HepG2 (cell line): Measurements from ENCODE around the gene C3orf18. TPM values are rescaled to one million over a fixed set of nuclear protein-coding genes. Genes with fewer than 3 reads are reported as not detected.

ENCODE experiments used
- ARNT ChIP-seq: fragments of 450-650 bp; IDR thresholded peaks from 2 replicates; pipeline ENCODE4 v1.6.1; 2017
- ATM ChIP-seq: fragments of 450-650 bp; IDR thresholded peaks from 2 replicates; pipeline ENCODE4 v1.7.1; 2017; ENCODE audit warnings: mild to moderate bottlenecking, borderline replicate concordance
- CTCF ChIP-seq: sonication (generic); formaldehyde crosslinking; IDR thresholded peaks from 2 replicates; pipeline ENCODE4 v1.5.0; 2020; ENCODE audit warnings: mild to moderate bottlenecking, missing genetic modification reagents, moderate library complexity
- FIP1L1 ChIP-seq: fragments of 200-400 bp; formaldehyde crosslinking; IDR thresholded peaks from 2 replicates; pipeline ENCODE4 v1.6.1; 2018; ENCODE audit warnings: low read depth, mild to moderate bottlenecking, low read length, moderate library complexity, borderline replicate concordance; ENCODE audit not compliant: insufficient read depth
- HDAC1 ChIP-seq: sonication (generic); formaldehyde crosslinking; IDR thresholded peaks from 2 replicates; pipeline ENCODE4 v1.5.1; 2020; ENCODE audit warnings: mild to moderate bottlenecking, missing genetic modification reagents
- MAX ChIP-seq: IDR thresholded peaks from 2 replicates; pipeline ENCODE4 v1.6.1; 2012; ENCODE audit warnings: inconsistent platforms
- POGZ ChIP-seq: sonication (generic); formaldehyde crosslinking; IDR thresholded peaks from 2 replicates; pipeline ENCODE4 v1.4.0; 2020; ENCODE audit warnings: mild to moderate bottlenecking, missing genetic modification reagents
- SAP130 ChIP-seq: IDR thresholded peaks from 2 replicates; pipeline ENCODE4 v1.6.1; 2016; ENCODE audit warnings: low read depth
- SNRNP70 ChIP-seq: fragments of 200-400 bp; formaldehyde crosslinking; IDR thresholded peaks from 2 replicates; pipeline ENCODE4 v1.6.1; 2017; ENCODE audit warnings: mild to moderate bottlenecking, low read depth, low read length, moderate library complexity
- SOX13 ChIP-seq, 3 experiments: fragments of 450-650 bp in 1 of 3; sonication (generic) in 1 of 3; formaldehyde crosslinking in 1 of 3; IDR thresholded peaks in 2 of 3; conservative IDR thresholded peaks in 1 of 3; 2 replicates each; pipeline versions ENCODE4 v1.5.0 to v1.6.1; 2016 to 2020; ENCODE audit warnings: antibody characterized with exemption in 1 of 3, mild to moderate bottlenecking in 1 of 3, missing compliant biosample characterization in 1 of 3, missing genetic modification reagents in 1 of 3, moderate library complexity in 1 of 3
- SOX5 ChIP-seq: IDR thresholded peaks from 2 replicates; pipeline ENCODE4 v1.6.1; 2016; ENCODE audit warnings: borderline replicate concordance
- SOX6 ChIP-seq, 2 experiments: fragments of 450-650 bp in 1 of 2; sonication (generic) in 1 of 2; formaldehyde crosslinking in 1 of 2; IDR thresholded peaks; 2 replicates each; pipeline versions ENCODE4 v1.4.0 to v1.6.1; 2017 to 2020; ENCODE audit warnings: antibody characterized with exemption in 1 of 2, mild to moderate bottlenecking in 1 of 2, missing genetic modification reagents in 1 of 2
- TGIF2 ChIP-seq: IDR thresholded peaks from 2 replicates; pipeline ENCODE4 v1.6.1; 2016; ENCODE audit warnings: control low read depth, missing compliant biosample characterization
- ZNF10 ChIP-seq: sonication (generic); formaldehyde crosslinking; IDR thresholded peaks from 2 replicates; pipeline ENCODE4 v1.4.0; 2020; ENCODE audit warnings: mild to moderate bottlenecking, low read depth, missing genetic modification reagents, borderline replicate concordance
- ZNF251 ChIP-seq: sonication (generic); formaldehyde crosslinking; IDR thresholded peaks from 2 replicates; pipeline ENCODE4 v1.9.0; 2021; ENCODE audit warnings: mild to moderate bottlenecking, missing genetic modification reagents
- ZNF274 ChIP-seq: sonication (generic); formaldehyde crosslinking; IDR thresholded peaks from 2 replicates; pipeline ENCODE4 v1.5.1; 2020; ENCODE audit warnings: mild to moderate bottlenecking, missing genetic modification reagents
- ZNF746 ChIP-seq: sonication (generic); formaldehyde crosslinking; IDR thresholded peaks from 2 replicates; pipeline ENCODE4 v1.8.0; 2022; ENCODE audit warnings: mild to moderate bottlenecking, missing genetic modification reagents
- polyA plus RNA-seq, 8 experiments: library from polyadenylated mRNA; depleted of rRNA in 3 of 8; stranded (reverse) in 7 of 8; unstranded in 1 of 8; fragments of >200 nt; fragmentation: Illumina TruSeq in 4 of 8; extraction: Trizol in 4 of 8; gene quantifications; 2 replicates each; pipeline versions ENCODE4 v1.2.1 to v1.2.3, GENCODE V29; 2011 to 2016; ENCODE audit warnings: low read depth in 4 of 8, missing spikeins in 1 of 8, mixed read lengths in 1 of 8; ENCODE audit not compliant: insufficient read depth in 1 of 8
- total RNA-seq, 5 experiments: library from RNA; depleted of rRNA; stranded (reverse); fragments of >200 nt; fragmentation: Illumina TruSeq; extraction: Trizol; gene quantifications; 2 replicates each; pipeline ENCODE4 v1.2.3, GENCODE V29; 2016; ENCODE audit warnings: low read depth in 1 of 5
- TF ChIP-seq, protein P1 (sequence below): sonication (generic); formaldehyde crosslinking; IDR thresholded peaks from 2 replicates; pipeline ENCODE4 v1.5.1; 2020; ENCODE audit warnings: mild to moderate bottlenecking, missing genetic modification reagents, moderate library complexity
- TF ChIP-seq, protein P2 (sequence below): sonication (generic); formaldehyde crosslinking; IDR thresholded peaks from 2 replicates; pipeline ENCODE4 v1.5.0; 2020; ENCODE audit warnings: missing genetic modification reagents
- TF ChIP-seq, protein P3 (sequence below): IDR thresholded peaks from 2 replicates; pipeline ENCODE4 v1.6.1; 2018; ENCODE audit warnings: missing genetic modification reagents, mild to moderate bottlenecking, missing compliant biosample characterization

Gene C3orf18
- total and polyA plus RNA-seq, 2 of the 13 experiments (the other 11 are each of a cell fraction or from before 2014, with no cell fraction given): 1.6 to 4.8 TPM

DNA sequence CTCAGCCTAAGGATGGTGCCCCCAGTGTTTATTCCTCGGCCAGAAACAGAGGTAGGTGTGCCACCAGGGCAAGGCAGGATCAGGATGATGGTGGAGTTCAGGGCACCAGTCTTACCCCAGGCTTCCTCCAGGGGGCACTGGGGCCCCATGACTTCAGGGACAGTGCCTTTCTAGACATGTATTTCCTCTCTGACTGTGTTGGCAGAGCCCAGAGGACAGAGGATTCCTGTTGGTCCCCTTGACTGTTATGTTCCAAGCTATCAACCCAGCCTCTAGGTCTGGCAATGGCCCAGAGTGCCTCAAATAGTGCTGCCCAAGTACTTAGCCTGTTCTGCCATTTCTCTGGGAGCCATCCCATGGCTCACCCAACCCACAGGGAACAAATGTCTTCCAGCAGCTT lies 4.6 kb upstream of the C3orf18 start (continued):
- TF ChIP-seq, protein P1, sequence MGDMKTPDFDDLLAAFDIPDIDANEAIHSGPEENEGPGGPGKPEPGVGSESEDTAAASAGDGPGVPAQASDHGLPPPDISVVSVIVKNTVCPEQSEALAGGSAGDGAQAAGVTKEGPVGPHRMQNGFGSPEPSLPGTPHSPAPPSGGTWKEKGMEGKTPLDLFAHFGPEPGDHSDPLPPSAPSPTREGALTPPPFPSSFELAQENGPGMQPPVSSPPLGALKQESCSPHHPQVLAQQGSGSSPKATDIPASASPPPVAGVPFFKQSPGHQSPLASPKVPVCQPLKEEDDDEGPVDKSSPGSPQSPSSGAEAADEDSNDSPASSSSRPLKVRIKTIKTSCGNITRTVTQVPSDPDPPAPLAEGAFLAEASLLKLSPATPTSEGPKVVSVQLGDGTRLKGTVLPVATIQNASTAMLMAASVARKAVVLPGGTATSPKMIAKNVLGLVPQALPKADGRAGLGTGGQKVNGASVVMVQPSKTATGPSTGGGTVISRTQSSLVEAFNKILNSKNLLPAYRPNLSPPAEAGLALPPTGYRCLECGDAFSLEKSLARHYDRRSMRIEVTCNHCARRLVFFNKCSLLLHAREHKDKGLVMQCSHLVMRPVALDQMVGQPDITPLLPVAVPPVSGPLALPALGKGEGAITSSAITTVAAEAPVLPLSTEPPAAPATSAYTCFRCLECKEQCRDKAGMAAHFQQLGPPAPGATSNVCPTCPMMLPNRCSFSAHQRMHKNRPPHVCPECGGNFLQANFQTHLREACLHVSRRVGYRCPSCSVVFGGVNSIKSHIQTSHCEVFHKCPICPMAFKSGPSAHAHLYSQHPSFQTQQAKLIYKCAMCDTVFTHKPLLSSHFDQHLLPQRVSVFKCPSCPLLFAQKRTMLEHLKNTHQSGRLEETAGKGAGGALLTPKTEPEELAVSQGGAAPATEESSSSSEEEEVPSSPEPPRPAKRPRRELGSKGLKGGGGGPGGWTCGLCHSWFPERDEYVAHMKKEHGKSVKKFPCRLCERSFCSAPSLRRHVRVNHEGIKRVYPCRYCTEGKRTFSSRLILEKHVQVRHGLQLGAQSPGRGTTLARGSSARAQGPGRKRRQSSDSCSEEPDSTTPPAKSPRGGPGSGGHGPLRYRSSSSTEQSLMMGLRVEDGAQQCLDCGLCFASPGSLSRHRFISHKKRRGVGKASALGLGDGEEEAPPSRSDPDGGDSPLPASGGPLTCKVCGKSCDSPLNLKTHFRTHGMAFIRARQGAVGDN (CRISPR knock-in tag): peak; percentile 46
- TF ChIP-seq ZNF746 (CRISPR knock-in tag): no peak
- peak; percentile 97 for TF ChIP-seq CTCF (CRISPR knock-in tag)
- TF ChIP-seq MAX: peak; percentile 24; the same call in 1 of the 2 replicates
- TF ChIP-seq, protein P2, sequence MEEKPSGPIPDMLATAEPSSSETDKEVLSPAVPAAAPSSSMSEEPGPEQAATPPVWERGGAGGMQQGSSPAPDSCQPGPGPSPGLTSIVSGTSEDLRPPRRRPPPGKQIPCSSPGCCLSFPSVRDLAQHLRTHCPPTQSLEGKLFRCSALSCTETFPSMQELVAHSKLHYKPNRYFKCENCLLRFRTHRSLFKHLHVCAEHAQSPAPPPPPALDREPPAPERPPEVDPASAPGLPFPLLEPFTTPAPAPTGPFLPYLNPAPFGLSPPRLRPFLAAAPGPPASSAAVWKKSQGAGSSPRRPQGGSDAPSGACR (CRISPR knock-in tag): no peak
- TF ChIP-seq SOX13 (IDR thresholded peaks at IDR 0.05): no peak
- TF ChIP-seq SOX13 (CRISPR knock-in tag; conservative IDR thresholded peaks at IDR 0.05 in 1 of 2, IDR thresholded peaks at IDR 0.05 in 1 of 2): peak in 1 of 2 experiments; percentile 14; a peak in 1 of 4 replicates
- no peak for TF ChIP-seq TGIF2 (CRISPR knock-in tag)
- TF ChIP-seq FIP1L1: no peak
- peak; percentile 38; the same call in 1 of the 2 replicates for TF ChIP-seq SAP130 (CRISPR knock-in tag)
- 0 out of 2 replicates have a peak, but pooled peaks have one; percentile 10 for TF ChIP-seq SOX5
- TF ChIP-seq ZNF251 (CRISPR knock-in tag): no peak
- no peak for TF ChIP-seq SNRNP70
- 0 out of 2 replicates have a peak, but pooled peaks have one; percentile 23 for TF ChIP-seq POGZ (CRISPR knock-in tag)
- TF ChIP-seq SOX6 (IDR thresholded peaks at IDR 0.05): no peak
- 0 out of 2 replicates have a peak, but pooled peaks have one; percentile 36 for TF ChIP-seq SOX6 (CRISPR knock-in tag; IDR thresholded peaks at IDR 0.05)
- TF ChIP-seq, protein P3, sequence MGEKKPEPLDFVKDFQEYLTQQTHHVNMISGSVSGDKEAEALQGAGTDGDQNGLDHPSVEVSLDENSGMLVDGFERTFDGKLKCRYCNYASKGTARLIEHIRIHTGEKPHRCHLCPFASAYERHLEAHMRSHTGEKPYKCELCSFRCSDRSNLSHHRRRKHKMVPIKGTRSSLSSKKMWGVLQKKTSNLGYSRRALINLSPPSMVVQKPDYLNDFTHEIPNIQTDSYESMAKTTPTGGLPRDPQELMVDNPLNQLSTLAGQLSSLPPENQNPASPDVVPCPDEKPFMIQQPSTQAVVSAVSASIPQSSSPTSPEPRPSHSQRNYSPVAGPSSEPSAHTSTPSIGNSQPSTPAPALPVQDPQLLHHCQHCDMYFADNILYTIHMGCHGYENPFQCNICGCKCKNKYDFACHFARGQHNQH (CRISPR knock-in tag): peak; percentile 20; the same call in 1 of the 2 replicates
- TF ChIP-seq ATM: no peak
- 0 out of 2 replicates have a peak, but pooled peaks have one; percentile 21 for TF ChIP-seq HDAC1 (CRISPR knock-in tag)
- no peak for TF ChIP-seq ZNF10
- peak; percentile 41; the same call in 1 of the 2 replicates for TF ChIP-seq ZNF274 (CRISPR knock-in tag)
- TF ChIP-seq ARNT: no peak
